Testis (tissue), 3 donors: Measurements from ENCODE around the gene ADORA3. TPM values are rescaled to one million over a fixed set of nuclear protein-coding genes. Genes with fewer than 3 reads are reported as not detected.

ENCODE experiments used
- DNase-seq: peaks from one replicate; pipeline ENCODE4 v3.0.0-alpha.2; 2019
- H3K27ac ChIP-seq, 2 donors: fragments of 200-600 bp; sonication (generic); one replicate each; pipeline ENCODE4 v1.5.1; 2019
- H3K27me3 ChIP-seq: fragments of 200-600 bp; sonication (generic); one replicate; pipeline ENCODE4 v1.5.1; 2019
- H3K36me3 ChIP-seq: fragments of 200-600 bp; sonication (generic); one replicate; pipeline ENCODE4 v1.5.1; 2017; ENCODE audit warnings: low read depth; ENCODE audit errors: missing control alignments
- H3K4me1 ChIP-seq: fragments of 200-600 bp; sonication (generic); one replicate; pipeline ENCODE4 v1.5.1; 2019
- H3K4me3 ChIP-seq, 2 donors: fragments of 200-600 bp; sonication (generic); one replicate each; pipeline ENCODE4 v1.5.1; 2017 to 2019
- H3K9me3 ChIP-seq: fragments of 200-600 bp; sonication (generic); one replicate; pipeline ENCODE4 v1.5.1; 2017
- POLR2A ChIP-seq: fragments of 450-650 bp; IDR thresholded peaks from one replicate; pipeline ENCODE4 v1.6.1; 2017; ENCODE audit warnings: antibody characterized with exemption, mild to moderate bottlenecking, moderate library complexity
- WGBS, 2 donors: methylation state at CpG; one replicate each; pipeline ENCODE4 v1.1.5; 2018; 5-methylcytosine and 5-hydroxymethylcytosine counted together
- intact Hi-C: fragments of 100-400 bp; cut with DNase I; formaldehyde crosslinking; loops from one replicate; pipeline ENCODE4 v1.15.1; 2023; ENCODE audit warnings: low total_unique reads
- polyA plus RNA-seq: library from polyadenylated mRNA; stranded (reverse); fragments of 350-450 nt; fragmentation: Illumina TruSeq; extraction: RNeasy Lipid Tissue Mini Kit (QIAGEN cat#74804); gene quantifications from one replicate; pipeline ENCODE4 v1.2.3, GENCODE V29; 2014; ENCODE audit warnings: low read depth, low replicate concordance; ENCODE audit not compliant: insufficient read depth
- total RNA-seq, 2 donors: library from RNA; depleted of rRNA; stranded (reverse); fragments of >200 nt; gene quantifications; one replicate each; pipeline ENCODE4 v1.2.3, GENCODE V29; 2016
- TF ChIP-seq, protein P1 (sequence below), 3 experiments: fragments of 450-650 bp in 2 of 3; fragments of 200-600 bp in 1 of 3; sonication (generic) in 1 of 3; IDR thresholded peaks; one replicate each; pipeline ENCODE4 v1.5.1; 2016 to 2019; ENCODE audit warnings: antibody characterized with exemption in 3 of 3, mild to moderate bottlenecking in 2 of 3, moderate library complexity in 1 of 3

The ADORA3 gene
- total and polyA plus RNA-seq, 3 donors from 2014 or later = 2.5 to 3.8 (median 2.8) TPM

DNA sequence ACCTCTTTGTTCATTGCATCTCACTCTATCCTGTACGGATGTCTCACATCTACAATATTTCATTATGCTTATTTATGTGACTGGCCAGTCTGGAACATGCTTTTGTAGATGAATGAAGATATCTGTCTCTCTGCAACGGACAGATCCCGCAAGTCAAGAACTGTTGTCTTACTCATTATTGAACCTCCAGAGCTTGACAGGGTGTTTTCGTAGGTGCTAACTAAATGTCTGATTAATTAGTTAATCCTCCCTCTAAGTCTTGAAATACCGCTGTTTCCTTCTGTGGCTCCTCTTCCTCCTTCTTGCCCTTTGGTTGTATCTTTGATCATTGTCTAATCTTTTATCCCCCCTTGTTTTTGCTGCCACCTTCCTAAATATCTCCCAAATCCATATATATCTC lies 32.8 kb downstream of the ADORA3 start:
- intact Hi-C loops = no loop called here
- no peak for DNase-seq
- Histone ChIP-seq H3K36me3 (no peaks in the 10 kb centered on the region), H3K4me1 (no peaks in the 10 kb centered on the region), H3K4me3 (no peak overlapping the region), H3K9me3 (no peaks in the 10 kb centered on the region), H3K27me3 (no peaks in the 10 kb centered on the region), H3K27ac (no peak overlapping the region)
- TF ChIP-seq POLR2A = no peak
- TF ChIP-seq, protein P1, sequence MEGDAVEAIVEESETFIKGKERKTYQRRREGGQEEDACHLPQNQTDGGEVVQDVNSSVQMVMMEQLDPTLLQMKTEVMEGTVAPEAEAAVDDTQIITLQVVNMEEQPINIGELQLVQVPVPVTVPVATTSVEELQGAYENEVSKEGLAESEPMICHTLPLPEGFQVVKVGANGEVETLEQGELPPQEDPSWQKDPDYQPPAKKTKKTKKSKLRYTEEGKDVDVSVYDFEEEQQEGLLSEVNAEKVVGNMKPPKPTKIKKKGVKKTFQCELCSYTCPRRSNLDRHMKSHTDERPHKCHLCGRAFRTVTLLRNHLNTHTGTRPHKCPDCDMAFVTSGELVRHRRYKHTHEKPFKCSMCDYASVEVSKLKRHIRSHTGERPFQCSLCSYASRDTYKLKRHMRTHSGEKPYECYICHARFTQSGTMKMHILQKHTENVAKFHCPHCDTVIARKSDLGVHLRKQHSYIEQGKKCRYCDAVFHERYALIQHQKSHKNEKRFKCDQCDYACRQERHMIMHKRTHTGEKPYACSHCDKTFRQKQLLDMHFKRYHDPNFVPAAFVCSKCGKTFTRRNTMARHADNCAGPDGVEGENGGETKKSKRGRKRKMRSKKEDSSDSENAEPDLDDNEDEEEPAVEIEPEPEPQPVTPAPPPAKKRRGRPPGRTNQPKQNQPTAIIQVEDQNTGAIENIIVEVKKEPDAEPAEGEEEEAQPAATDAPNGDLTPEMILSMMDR (IDR thresholded peaks at IDR 0.05) = no peak
- WGBS, 2 donors = 91 to 97% methylated on average over 5 of the region's 5 CpGs

DNA sequence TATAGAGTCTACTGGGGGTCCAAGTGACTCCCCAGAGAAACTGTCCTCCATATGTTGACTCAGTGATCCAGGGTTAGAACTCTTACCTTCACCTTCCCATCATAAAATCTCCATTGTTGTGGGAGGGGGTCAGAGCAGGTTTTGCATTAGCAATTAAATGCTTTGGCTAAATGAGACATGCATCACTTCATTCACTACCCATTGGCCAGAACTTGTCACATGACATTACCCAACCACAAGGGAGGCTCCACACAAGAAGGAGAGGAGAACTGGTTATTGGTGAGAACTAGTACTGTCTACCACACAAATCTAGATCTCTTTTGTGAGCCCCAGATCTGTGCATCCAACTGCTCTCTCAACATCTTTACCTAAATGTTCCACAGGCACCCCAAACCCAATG lies 33.9 kb downstream of the ADORA3 start:
- no peak for DNase-seq
- intact Hi-C loops = no loop called here
- Histone ChIP-seq H3K4me1 (no peaks in the 10 kb centered on the region), H3K27ac (no peak overlapping the region), H3K27me3 (no peaks in the 10 kb centered on the region), H3K36me3 (no peaks in the 10 kb centered on the region), H3K9me3 (no peaks in the 10 kb centered on the region), H3K4me3 (no peak overlapping the region)
- TF ChIP-seq, protein P1 (IDR thresholded peaks at IDR 0.05) = no peak
- TF ChIP-seq POLR2A = no peak

DNA sequence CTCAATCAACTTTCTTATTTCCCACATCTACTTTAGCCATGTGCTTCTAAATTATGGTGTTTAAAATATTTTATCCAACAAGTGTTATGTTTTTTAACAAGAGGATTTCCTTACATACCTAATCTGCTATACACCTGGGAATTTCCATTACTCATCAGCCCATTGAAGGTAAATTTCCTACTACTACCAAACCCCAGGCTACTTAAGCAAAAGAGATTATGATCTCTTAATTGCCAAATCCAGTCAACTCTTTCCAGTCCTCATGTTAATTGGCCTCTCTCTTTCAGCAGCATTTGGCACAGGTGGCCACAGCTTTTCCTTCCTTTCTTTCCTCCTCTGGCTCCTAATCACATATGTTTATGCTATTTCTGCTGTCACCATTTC lies 34.7 kb downstream of the ADORA3 start:
- intact Hi-C loops = no loop called here
- Histone ChIP-seq H3K27me3 (no peaks in the 10 kb centered on the region), H3K4me3 (no peak overlapping the region), H3K27ac (no peak overlapping the region), H3K4me1 (no peaks in the 10 kb centered on the region), H3K9me3 (no peaks in the 10 kb centered on the region), H3K36me3 (no peaks in the 10 kb centered on the region)
- DNase-seq = no peak
- TF ChIP-seq, protein P1 (IDR thresholded peaks at IDR 0.05) = no peak

DNA sequence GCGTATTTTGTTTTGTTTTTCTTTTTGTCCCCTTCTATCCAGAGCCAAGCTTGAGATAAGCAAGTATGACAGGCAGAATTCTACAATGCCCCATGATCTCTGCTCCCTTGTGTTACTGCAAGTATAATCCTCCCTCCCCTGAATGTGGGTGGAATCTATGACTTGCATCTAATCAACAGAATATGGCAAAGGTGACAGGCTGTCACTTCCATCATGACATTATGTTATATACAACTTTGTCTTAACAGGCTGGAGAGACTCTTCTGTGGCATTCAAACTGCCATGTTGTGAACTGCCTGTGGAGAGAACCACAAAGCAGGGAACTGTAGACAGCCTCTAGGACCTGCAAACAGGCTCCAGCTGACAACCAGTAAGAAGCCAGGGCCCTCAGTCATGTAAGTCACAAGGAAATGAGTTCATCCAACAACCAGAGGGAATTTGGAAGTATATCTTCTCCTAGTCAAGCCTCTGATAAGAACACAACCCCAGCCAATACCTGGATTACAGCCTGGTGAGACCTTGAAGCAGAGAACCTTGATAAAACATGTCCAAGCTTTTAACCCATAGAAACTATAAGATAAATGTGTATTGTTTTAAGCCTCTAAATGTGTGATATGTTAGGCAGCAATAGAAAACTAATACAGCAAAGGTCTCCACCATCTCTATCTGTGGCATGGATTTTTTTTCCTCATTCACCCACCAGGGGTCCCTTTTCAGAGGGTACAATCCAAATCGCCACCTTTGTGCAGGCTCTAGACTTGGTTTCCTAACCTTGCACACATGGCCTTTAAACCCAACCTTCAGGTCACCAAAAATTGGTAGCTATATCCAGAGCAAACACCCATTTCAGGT lies 35.3 kb downstream of the ADORA3 start:
- no peaks in the 10 kb centered on the region for H3K4me1 ChIP-seq
- TF ChIP-seq, protein P1 (IDR thresholded peaks at IDR 0.05) = no peak
- TF ChIP-seq POLR2A = no peak
- H3K27me3 ChIP-seq = no peaks in the 10 kb centered on the region
- no peak for DNase-seq
- no peaks in the 10 kb centered on the region for H3K36me3 ChIP-seq
- WGBS, 2 donors = 84 to 95% methylated on average over 2 of the region's 2 CpGs
- intact Hi-C loops = no loop called here
- H3K9me3 ChIP-seq = no peaks in the 10 kb centered on the region
- no peak overlapping the region for H3K4me3 ChIP-seq
- H3K27ac ChIP-seq = no peak overlapping the region

DNA sequence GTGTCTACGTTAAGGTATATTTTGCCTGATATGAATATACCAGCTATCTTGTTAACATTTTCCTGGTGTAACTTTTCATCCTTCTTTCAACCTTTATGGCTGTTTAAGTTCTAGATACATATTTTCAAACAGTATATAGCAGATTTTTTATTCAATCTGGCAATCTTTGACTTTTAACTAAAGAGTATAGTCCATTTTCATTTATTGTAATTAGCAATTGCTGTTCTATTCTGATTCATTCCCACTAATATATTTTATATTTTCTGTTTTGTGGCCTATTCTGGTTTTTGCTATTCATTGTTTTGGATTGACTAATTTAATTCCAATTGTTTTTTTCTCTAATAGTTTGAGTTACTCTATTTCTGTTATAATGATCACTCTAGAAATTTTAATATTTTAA lies 37.0 kb downstream of the ADORA3 start:
- Histone ChIP-seq H3K9me3 (no peaks in the 10 kb centered on the region), H3K36me3 (no peaks in the 10 kb centered on the region), H3K27ac (no peak overlapping the region), H3K4me3 (no peak overlapping the region), H3K4me1 (no peaks in the 10 kb centered on the region), H3K27me3 (no peaks in the 10 kb centered on the region)
- TF ChIP-seq, protein P1 (IDR thresholded peaks at IDR 0.05) = no peak
- TF ChIP-seq POLR2A = no peak
- 0% methylated on average over 1 of the region's 1 CpG for WGBS, 2 donors
- intact Hi-C loops = no loop called here
- no peak for DNase-seq
